IPS DF 6.9 (cell line): ENCODE measurements around the gene SLC39A5.
"Not testable (repeated sequence)": the region's sequence is repeated elsewhere in the genome, so short reads cannot be mapped to it uniquely, and the experiment has no call there.

Experiments
- DNase-seq: peaks from one replicate; pipeline ENCODE4 v3.0.0-alpha.2; 2013; ENCODE audit warnings: low read depth, low spot score
- H3K27ac ChIP-seq: one replicate; pipeline ENCODE4 v1.5.1; 2013; ENCODE audit warnings: low read length, control low read depth
- H3K27me3 ChIP-seq: 2 replicates; pipeline ENCODE4 v1.6.1; 2013; ENCODE audit warnings: mild to moderate bottlenecking, low read length; ENCODE audit not compliant: control insufficient read depth, insufficient read depth
- H3K36me3 ChIP-seq: 2 replicates; pipeline ENCODE4 v1.6.1; 2013; ENCODE audit warnings: low read length; ENCODE audit not compliant: control insufficient read depth, insufficient read depth
- H3K4me1 ChIP-seq: 2 replicates; pipeline ENCODE4 v1.6.1; 2013; ENCODE audit warnings: low read length; ENCODE audit not compliant: control insufficient read depth, insufficient read depth
- H3K4me3 ChIP-seq: 2 replicates; pipeline ENCODE4 v1.5.1; 2013; ENCODE audit warnings: mild to moderate bottlenecking, low read length
- H3K9me3 ChIP-seq: 2 replicates; pipeline ENCODE4 v1.6.1; 2013; ENCODE audit warnings: low read length, inconsistent platforms; ENCODE audit not compliant: control insufficient read depth, insufficient read depth
- WGBS: extraction: QIAGEN DNeasy Blood & Tissue Kit; methylation state at CpG from one replicate; pipeline ENCODE4 v1.1.7; 2013; ENCODE audit warnings: mixed read lengths, missing lambda C conversion rate; ENCODE audit not compliant: insufficient read length, insufficient coverage; 5-methylcytosine and 5-hydroxymethylcytosine counted together

SLC39A5 gene

GRCh38 chr12:56258068-56258819 is 28.4 kb downstream of the SLC39A5 start, which contains the start of gene ANKRD52:
ANKRD52 (minus strand) TSS chr12:56258384; CDS start chr12:56258269, 115 bp downstream.
- Histone ChIP-seq H3K36me3 (peaks cover 10% of the 10 kb centered on the region), H3K4me3 (peak within 1 kb of the TSS; percentile 97), H3K9me3 (no peaks in the 10 kb centered on the region), H3K4me1 (0 out of 2 replicates have a peak, but pooled peaks cover 4% of the 10 kb centered on the region), H3K27me3 (no peaks in the 10 kb centered on the region), H3K27ac (no peak within 1 kb of the TSS)
- peak; percentile 45 for DNase-seq
- WGBS = no CpG with 5 or more reads among the region's 78 CpGs

- H3K4me1 ChIP-seq = 0 out of 2 replicates have a peak, but pooled peaks cover 4% of the 10 kb centered on the region
- no peak for DNase-seq
- H3K36me3 ChIP-seq = peaks cover 10% of the 10 kb centered on the region
- H3K27ac ChIP-seq = no peak overlapping the region
- no peaks in the 10 kb centered on the region for H3K9me3 ChIP-seq
- no CpG with 5 or more reads among the region's 9 CpGs for WGBS
- no peaks in the 10 kb centered on the region for H3K27me3 ChIP-seq
- H3K4me3 ChIP-seq = peak overlapping the region; percentile 97
These were observed 29.0 kb downstream of the SLC39A5 start for GRCh38 chr12:56258820-56259183.

GRCh38 chr12:56260380-56260779 is 30.5 kb downstream of the SLC39A5 start:
- H3K4me3 ChIP-seq = no peak overlapping the region
- H3K27ac ChIP-seq = no peak overlapping the region
- no peaks in the 10 kb centered on the region for H3K27me3 ChIP-seq
- H3K4me1 ChIP-seq = 0 out of 2 replicates have a peak, but pooled peaks cover 4% of the 10 kb centered on the region
- WGBS = no CpG with 5 or more reads among the region's 8 CpGs
- no peak for DNase-seq
- peaks cover 4% of the 10 kb centered on the region for H3K36me3 ChIP-seq
- H3K9me3 ChIP-seq = no peaks in the 10 kb centered on the region

GRCh38 chr12:56260921-56261320 is 31.1 kb downstream of the SLC39A5 start:
- no peak overlapping the region for H3K27ac ChIP-seq
- no CpG with 5 or more reads among the region's 3 CpGs for WGBS
- no peaks in the 10 kb centered on the region for H3K27me3 ChIP-seq
- 0 out of 2 replicates have a peak, but pooled peaks cover 4% of the 10 kb centered on the region for H3K4me1 ChIP-seq
- no peaks in the 10 kb centered on the region for H3K9me3 ChIP-seq
- no peak overlapping the region for H3K4me3 ChIP-seq
- H3K36me3 ChIP-seq = no peaks in the 10 kb centered on the region
- no peak for DNase-seq

- no CpG with 5 or more reads among the region's 5 CpGs for WGBS
- Histone ChIP-seq H3K27me3 (no peaks in the 10 kb centered on the region), H3K27ac (no peak overlapping the region), H3K9me3 (no peaks in the 10 kb centered on the region), H3K4me1 (0 out of 2 replicates have a peak, but pooled peaks cover under 1% of the 10 kb centered on the region), H3K4me3 (no peak overlapping the region), H3K36me3 (no peaks in the 10 kb centered on the region)
- no peak for DNase-seq
These were observed 31.8 kb downstream of the SLC39A5 start for GRCh38 chr12:56261503-56262232.

- H3K4me1 ChIP-seq, H3K36me3 ChIP-seq, H3K27me3 ChIP-seq, H3K4me3 ChIP-seq, DNase-seq, H3K9me3 ChIP-seq, H3K27ac ChIP-seq: not testable (repeated sequence)
- WGBS = no CpG with 5 or more reads among the region's 7 CpGs
These were observed 33.1 kb downstream of the SLC39A5 start for GRCh38 chr12:56262955-56263354.

- H3K4me3 ChIP-seq = peak overlapping the region; percentile 46; the same call in 1 of the 2 replicates
- not testable (repeated sequence) for H3K9me3 ChIP-seq, H3K4me1 ChIP-seq, DNase-seq, H3K27ac ChIP-seq, H3K27me3 ChIP-seq, H3K36me3 ChIP-seq
- WGBS = no CpG with 5 or more reads among the region's 16 CpGs
These were observed 36.3 kb downstream of the SLC39A5 start for GRCh38 chr12:56266068-56266692.

GRCh38 chr12:56266693-56267442 is 37.0 kb downstream of the SLC39A5 start, which contains the start of gene COQ10A:
COQ10A (plus strand) TSS chr12:56266942; CDS start chr12:56267119, 177 bp downstream.
- no CpG with 5 or more reads among the region's 68 CpGs for WGBS
- Histone ChIP-seq H3K27me3 (no peaks in the 10 kb centered on the region), H3K4me3 (peak within 1 kb of the TSS; percentile 46; the same call in 1 of the 2 replicates), H3K4me1 (no peaks in the 10 kb centered on the region), H3K36me3 (peaks cover 2% of the 10 kb centered on the region; the same call in 1 of the 2 replicates), H3K27ac (no peak within 1 kb of the TSS), H3K9me3 (no peaks in the 10 kb centered on the region)
- DNase-seq = peak; percentile 87

GRCh38 chr12:56267443-56268071 is 37.7 kb downstream of the SLC39A5 start:
- DNase-seq = no peak
- no CpG with 5 or more reads among the region's 21 CpGs for WGBS
- peak overlapping the region; percentile 46; the same call in 1 of the 2 replicates for H3K4me3 ChIP-seq
- no peaks in the 10 kb centered on the region for H3K9me3 ChIP-seq
- H3K36me3 ChIP-seq = peaks cover 2% of the 10 kb centered on the region; the same call in 1 of the 2 replicates
- no peaks in the 10 kb centered on the region for H3K4me1 ChIP-seq
- H3K27me3 ChIP-seq = no peaks in the 10 kb centered on the region
- no peak overlapping the region for H3K27ac ChIP-seq
